ENCODE results near the gene IGFBPL1.

GRCh38 chr9:38413283-38413682 lies 11.0 kb downstream of the IGFBPL1 start:
- no peak for TF ChIP-seq EZH2 (IDR thresholded peaks at IDR 0.05)
- no peak for TF ChIP-seq POLR2AphosphoS5 (IDR thresholded peaks at IDR 0.05; ENCODE audit: borderline replicate concordance, low read depth, low read length)
- no peak for TF ChIP-seq FOXP2 (optimal IDR thresholded peaks at IDR 0.05; ENCODE audit: control extremely low read depth, extremely low read length, insufficient read depth)
